CD4-positive, alpha-beta T cell treated with Interleukin-17A for 1 hour (primary cell): ENCODE data around the gene TSC22D2.
"Not testable (repeated sequence)": the region's sequence is repeated elsewhere in the genome, so short reads cannot be mapped to it uniquely, and the experiment has no call there.

Experiments
- DNase-seq: peaks from one replicate; pipeline ENCODE4 v3.0.0-alpha.2; 2020

TSC22D2 gene

DNA sequence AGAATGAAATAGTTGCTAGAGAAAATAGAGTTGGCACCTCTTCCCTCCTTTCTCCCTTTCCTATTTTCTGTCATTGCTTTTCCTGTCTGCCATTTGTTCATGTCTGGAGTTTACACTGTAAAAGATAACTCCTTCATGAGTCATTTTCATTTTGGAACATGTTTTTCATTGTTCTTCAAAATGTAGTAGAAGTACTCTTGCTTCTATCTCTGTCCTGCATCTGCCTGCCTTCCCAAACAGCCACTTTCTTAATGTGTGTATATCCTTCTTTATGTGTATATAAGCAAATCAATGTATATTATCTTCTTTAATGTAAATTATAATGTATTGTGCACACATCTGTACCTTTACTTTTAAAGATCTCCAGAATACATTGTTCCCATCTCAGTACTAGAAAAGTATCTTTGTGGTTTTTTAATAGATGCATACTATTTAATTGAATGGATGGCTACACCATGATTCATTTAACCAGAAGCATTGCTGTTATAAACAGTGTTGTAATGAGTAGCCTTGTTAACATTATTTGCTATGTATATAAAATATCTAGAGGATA is 41.1 kb downstream of the TSC22D2 start:
- DNase-seq = no peak

DNA sequence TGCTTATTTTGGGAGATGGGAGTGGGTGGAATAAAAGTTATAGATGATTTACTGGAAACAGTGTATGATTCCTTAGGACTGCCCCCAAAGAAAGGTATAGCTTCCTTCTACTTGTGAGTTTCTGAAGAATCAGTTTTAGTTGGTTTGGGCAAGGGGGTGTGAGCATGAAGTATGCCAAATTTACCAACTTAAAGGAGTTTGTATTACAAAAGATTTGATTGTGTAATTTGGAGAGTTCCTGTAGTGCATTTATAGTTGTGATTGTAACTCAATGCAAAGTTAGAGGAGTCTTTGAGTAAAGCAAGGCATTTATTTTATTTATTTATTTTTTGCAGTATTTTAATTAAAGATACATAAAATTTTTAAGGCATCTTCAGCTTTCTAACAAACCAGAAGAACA is 42.8 kb downstream of the TSC22D2 start:
- no peak for DNase-seq

DNA sequence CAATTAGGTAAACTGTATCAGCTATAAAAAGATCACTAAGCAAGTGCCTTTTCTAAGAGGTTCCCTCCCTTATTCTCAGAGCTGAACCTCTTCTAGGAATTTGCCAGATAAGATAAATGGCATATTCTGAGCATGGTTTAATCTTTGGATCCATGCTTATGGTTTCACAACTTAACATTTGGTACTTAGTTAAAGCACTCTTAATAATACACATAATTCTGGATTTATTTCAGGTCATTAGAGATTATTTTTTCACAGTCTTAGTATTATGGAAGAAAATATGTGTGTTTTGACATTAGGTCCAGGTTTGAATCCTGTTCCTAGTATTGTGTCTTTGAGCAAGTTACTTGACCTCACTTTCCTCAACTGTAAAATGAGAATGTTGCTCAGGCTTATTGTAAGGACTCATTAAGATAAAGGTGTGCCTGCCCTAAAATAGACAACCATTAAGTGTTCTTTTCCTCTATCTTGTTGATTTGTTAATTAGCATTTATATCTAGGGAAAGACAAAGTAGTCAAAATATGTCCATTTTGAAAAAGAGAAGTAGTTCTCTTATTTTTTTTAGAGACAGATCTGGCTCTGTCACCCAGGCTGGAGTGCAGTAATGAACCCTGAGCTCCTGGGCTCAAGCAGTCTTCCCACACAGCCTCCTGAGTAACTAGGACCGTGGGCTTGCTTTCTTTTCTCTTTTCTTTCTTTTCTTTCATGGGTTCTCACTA is 43.4 kb downstream of the TSC22D2 start:
- DNase-seq = no peak

DNA sequence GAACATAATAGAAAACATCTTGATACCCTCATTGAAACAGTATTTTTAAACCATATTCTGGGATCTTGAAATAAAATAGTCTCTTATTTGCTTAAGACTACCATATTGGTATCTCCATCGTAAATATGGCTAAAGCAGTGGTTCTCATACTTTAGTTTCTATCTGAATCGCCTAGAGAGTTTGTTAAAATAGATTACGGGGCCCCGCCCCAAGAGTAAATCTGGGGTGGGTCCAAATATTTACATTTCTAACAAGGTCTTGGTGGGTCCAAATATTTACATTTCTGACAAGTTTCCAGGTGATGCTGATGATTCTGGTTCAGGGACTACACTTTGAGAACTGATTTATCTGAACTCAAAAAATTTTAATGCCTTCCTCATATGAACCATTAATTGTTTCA is 45.3 kb downstream of the TSC22D2 start:
- no peak for DNase-seq

DNA sequence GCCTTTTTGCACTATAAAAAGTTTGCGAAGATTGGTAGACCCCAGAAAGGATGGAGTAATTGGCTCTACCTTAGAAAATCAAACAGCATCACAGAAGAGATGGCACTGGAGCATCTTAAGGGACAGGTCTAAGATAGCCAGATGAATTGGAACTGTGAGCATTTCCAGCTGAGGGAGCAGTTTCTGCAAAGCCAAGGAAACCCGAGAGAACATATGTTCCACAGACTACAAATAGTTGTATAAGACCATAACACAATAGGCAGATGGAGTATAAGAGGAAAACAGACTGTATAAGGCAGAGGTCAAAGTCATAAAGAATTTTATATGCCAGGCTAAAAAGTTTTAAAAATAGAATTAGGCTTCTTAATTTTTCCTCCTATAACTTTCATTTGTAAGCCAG is 46.0 kb downstream of the TSC22D2 start:
- DNase-seq = no peak

DNA sequence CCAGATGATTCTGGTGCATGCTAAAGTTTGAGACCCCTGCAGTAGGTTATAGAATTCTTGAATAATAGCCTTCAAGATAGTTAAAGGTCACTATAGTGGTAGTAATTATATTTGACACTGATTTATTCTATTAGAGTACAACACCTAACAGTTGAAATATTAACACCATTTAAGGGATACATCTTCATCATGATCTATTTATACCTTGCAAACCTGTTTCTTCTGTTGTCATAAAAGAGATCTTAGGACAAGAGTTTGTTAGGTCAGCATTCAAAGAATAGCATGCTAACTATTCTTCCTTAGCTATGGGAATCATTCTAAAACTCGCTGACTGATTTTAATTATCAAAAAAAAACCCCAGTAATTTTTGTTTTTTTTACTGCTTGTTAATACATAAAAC is 46.5 kb downstream of the TSC22D2 start:
- DNase-seq = no peak

DNA sequence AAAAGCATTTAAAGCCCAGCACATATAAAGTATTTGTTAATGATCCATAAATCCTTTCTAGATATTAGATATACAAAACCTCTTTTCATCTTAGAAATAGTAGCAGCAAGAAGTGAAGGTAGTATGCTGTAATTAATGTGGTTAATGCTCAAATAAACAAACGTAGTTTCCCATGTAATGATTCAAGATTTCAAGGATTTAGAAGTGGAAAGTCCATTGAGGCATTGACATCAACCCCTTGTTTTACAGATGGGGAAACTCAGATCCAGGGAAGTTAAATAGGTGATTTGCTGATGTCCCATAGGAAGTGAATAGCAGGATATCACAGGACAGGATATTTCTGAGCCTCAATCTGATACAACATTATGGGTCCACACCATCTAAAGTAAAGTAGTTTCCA is 47.2 kb downstream of the TSC22D2 start:
- DNase-seq = no peak

DNA sequence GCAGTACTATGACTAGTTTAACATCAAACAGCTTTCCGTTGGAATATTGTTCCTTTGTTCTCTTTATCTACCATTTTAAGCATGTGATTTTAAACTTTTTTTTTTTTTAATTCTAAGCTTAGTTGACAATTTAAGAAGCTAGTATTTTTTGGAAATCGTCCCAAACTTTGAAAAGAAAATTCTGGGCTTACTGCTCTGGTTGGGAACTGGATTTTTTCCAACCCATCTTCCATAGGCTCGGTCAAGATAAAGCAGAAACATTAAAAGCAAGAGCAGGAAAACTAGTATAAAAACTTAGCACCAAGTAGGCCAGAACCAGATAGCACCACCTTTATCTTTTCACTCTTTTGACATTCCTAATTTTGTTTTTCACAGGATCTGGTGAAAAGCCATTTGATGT is 49.9 kb downstream of the TSC22D2 start:
- no peak for DNase-seq

DNA sequence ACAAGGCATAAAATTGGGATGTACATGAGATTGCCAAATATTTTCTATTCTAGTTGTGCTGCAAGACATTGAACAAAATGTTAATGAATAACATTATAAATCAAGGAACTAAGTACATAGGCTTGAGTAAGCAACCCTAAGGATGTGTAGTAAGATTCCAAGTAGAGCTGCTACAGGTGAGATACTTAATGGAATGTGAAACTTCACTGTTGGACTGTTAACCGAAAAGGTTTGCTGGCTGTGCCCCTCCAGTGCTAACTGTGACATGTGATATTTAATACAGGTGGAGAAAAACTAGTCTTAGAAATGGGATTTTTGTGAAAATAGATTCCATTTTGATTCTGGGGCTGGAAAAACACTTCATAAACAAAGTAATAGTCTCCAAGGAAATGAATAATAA is 52.4 kb downstream of the TSC22D2 start:
- no peak for DNase-seq

DNA sequence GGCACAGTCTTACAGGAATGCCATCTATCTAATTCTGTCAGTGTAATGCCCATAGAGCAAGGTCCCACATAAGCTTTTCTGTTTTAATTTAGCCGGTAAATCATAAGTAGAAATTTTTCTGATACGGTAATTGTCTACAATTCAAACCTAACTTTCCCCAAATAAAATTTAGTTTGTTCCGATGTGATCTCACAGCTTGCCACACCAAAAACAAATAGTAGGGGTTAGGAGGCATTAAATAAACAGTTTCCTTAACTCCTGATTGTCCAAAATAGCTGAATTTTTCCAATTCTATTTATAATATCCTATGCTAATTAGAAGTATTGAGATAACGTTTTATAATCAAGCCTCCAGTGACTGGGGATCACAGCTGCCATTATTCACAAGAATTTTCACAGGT is 53.3 kb downstream of the TSC22D2 start:
- DNase-seq = no peak

DNA sequence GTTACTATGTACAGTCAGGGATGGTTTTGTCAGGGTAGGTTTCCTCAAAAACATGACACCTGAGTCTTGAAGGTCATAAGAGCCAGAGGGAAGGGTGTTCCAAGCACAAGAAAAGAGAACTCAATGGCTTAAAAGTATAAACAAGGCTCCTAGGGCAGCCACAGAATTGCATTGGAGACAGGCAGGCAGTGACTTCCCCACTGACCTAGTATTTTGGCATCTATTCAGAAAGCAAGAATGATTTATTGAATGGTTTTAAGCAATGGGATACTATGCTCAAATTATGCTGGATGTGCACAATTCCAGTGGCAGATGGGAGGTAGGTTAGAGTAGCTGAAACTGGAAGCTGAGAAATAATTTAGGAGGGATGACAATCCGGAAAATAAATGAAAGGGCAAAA is 54.0 kb downstream of the TSC22D2 start:
- no peak for DNase-seq

DNA sequence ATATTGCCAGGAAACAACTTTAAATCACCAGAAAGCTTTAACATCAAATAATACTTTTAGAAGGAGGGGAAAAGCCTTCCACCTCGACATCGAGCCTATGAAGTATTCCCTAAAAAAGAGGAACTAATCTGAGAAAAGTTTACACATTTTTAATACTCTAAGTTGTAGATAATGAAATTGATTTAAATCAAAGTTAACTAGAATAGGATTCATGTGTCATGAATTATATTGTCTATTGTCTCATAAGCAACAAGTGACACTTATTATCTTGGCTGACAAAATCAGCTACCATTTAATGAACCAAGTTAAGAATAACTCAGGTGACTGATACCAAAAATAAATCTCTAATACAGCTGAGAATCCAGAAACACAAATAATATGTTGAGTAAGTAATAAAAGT is 56.6 kb downstream of the TSC22D2 start:
- DNase-seq = no peak

DNA sequence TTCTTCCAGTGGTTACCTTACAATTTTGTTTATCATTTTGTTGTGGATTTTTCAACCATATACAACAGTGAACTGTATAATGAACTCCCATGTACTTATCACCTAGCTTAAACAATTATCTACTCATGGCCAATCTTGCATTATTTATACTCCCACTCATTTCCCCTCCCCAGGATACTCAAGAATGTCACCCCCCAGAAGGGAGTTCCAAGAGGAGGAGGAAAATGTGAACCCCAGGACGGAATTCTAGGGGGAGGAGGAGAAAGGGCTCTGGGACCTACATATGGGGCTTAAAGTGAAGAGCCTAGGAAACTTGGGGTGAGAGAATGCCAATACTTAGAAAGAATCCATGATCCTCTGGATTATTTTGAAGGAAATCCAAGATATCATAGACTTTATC is 59.3 kb downstream of the TSC22D2 start:
- DNase-seq = no peak

DNA sequence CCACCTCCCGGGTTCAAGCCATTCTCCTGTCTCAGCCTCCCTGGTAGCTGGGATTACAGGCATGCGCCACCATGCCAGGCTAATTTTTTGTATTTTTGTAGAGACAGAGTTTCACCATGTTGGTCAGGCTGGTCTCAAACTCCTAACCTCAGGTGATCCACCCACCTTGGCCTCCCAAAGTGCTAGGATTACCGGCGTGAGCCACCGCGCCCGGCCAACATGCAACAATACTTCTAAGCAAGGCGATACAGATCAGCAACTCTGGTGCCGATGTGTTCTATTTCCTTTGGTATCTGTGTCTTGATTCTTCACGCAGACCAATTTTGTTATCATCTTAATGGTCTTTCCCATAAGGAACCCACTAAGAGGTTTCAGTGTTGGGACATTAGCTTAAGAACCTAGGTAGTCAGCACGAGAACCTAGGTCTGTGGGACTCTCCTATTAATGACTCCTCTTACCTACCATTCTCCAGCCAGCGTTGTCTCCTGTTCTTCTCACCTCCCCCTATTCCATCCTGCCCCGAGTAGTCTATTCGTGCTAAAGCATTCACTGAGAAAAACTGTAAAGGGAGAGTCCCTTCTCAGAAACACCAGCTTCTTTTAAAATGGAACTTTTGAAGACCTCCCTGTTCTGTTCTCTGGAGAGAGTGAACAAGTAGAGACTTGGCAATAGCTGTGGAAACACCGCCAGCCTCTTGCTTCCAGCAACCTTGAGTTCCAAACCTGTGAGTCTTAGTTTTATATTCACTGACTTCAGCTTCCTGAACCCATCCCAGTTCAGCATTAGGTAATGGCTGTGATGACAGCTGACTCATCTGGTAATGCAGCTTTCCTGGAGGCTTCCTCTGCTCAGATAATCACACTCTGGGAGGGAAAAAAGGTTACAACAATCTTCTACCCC is 61.2 kb downstream of the TSC22D2 start:
- no peak for DNase-seq

DNA sequence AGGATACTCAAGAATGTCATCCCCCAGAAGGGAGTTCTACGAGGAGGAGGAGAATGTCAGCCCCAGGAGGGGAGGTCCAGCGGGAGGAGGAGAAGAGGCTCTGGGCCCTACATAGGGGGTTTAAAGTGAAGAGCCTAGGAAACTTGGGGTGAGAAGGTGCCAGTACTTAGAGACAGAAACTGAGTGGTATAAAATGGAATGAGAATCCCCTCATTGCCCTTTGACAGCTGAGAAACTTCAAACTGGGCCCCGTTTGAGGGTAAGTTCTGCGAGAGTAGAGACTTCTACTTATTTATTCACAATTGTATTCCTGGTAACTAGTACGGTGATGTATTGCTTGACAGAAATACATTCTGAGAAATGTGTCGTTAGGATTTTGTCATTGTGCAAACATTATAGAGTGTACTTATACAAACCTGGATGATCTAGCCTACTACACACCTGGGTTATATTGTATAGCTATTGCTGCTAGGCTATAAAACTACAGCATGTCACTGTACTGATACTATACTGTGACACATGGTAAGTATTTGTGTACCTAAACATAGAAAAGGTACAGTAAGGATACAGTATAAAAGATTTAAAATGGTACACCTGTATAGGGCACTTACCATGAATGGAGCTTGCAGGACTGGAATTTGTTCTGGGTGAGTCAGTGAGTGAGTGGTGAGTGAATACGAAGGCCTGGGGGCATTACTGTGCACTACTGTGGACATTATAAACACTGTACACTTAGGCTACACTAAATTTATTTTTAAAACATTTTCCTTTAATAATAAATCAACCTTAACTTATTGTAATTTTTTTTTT is 62.0 kb downstream of the TSC22D2 start:
- no peak for DNase-seq

DNA sequence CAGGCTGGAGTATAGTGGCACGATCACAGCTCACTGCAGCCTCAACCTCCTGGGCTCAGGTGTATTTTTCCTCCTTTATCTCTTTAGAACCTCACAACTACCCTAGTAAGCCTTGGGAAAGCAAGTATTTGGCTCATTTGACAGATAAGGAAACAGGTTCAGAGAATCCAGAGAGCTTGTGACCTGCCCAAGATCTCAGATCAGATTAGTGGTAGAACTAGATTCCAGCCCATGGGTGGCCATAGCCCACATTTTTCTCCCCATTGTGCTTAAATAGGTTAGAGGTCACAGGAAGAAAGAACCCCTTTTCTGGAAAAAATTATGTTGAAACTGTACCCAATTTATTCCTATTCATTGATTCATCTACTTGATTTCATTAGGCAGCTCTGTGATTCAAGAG is 64.3 kb downstream of the TSC22D2 start:
- no peak for DNase-seq

DNA sequence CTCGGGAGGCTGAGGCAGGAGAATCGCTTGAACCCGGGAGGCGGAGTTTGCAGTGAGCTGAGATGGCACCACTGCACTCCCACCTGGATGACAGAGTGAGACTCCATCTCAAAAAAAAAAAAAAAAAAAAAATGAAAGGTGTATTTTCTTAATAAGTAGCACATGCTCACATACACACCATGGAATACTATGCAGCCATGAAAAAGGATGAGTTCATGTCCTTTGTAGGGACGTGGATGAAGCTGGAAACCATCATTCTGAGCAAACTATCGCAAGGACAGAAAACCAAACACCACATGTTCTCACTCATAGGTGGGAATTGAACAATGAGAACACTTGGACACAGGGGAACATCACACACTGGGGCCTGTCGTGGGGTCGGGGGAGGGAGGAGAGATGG is 65.1 kb downstream of the TSC22D2 start:
- DNase-seq = not testable (repeated sequence)

DNA sequence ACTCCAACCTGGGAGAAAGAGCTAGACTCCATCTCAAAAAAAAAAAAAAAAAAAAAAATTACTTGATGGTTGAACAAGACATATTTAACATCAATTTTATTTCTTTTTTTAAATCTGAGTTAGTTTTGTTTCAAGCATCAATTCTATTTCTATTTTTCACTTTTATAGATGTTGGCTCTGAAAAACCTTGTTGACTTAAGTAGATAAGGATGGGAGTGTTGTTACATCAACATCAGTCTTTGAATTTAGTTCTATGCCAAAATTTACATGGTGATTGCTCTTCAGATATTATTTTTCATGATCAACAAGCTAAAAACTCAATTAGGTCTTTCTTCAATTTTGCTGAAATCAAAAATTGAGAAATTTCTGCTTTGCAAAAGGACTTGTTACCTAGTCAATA is 71.3 kb downstream of the TSC22D2 start:
- DNase-seq = no peak

DNA sequence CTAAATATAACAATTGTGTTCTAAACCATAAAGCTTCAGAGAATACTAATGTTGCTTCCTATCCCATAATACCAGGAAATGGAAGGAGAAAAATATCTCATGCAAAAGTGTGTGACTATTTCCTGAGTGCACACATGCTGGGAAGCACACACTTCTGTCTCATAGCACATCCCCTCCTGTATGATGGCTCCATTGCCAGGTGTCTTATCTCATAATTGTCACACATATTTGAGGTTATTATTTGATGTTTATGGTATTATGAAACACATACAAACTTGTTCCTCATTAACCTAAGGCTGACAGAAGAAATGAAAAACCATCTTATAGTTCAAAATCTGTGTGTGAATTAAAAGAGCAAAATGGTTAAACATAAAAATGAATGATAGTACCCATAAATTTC is 72.8 kb downstream of the TSC22D2 start:
- no peak for DNase-seq

DNA sequence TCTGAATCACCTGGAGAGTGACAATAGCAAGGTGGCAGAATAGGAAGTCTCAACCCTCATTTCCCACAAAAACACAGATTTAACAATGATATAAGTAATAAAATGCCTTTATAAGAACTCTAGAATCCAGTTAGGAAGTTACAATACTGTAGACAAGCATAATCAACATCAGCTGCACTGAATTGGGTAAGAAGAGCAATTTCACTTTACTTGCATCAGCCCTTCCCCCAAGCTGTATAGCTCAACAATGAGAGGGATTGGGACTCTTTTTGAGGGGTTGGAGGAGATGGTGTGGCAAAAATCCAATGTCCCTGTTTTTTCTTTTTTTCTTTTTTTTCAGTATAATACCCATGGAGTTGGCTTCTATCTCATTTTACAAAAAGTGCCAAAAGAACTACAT is 75.1 kb downstream of the TSC22D2 start:
- DNase-seq = no peak

DNA sequence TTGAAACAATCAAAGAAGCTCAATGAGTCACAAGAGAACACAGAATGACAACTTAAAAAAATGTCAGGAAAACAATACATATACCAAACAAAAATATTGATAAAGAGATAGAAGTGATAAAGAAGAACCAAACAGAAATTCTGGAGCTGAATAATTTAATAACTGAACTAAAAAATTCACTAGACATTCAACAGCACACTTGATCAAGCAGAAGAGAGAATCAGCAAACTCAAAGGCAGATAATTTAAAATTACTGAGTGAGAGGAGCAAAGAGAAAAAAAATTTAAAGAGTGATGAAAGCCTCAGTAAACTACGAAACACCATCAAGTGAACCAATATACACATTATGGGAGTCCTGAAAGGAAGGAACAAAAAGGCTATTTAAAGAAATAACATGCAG is 76.3 kb downstream of the TSC22D2 start:
- DNase-seq = no peak

DNA sequence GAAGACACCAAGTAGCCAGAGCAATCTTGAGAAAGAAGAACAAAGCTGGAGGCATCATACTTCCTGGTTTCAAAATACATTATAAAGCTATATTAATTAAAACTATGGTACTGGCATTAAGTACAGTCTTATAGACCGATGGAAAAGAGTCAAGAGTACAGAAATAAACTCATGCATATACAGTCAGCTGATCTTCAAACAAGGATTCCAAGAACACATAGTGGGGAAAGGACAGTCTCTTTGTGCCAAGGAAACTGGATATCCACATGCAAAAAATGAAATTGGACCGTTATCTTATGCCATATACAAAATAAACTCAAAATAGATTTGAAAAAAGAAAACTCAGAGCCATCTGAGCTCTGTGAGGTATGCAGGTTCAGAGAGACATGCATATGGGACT is 80.8 kb downstream of the TSC22D2 start:
- no peak for DNase-seq

DNA sequence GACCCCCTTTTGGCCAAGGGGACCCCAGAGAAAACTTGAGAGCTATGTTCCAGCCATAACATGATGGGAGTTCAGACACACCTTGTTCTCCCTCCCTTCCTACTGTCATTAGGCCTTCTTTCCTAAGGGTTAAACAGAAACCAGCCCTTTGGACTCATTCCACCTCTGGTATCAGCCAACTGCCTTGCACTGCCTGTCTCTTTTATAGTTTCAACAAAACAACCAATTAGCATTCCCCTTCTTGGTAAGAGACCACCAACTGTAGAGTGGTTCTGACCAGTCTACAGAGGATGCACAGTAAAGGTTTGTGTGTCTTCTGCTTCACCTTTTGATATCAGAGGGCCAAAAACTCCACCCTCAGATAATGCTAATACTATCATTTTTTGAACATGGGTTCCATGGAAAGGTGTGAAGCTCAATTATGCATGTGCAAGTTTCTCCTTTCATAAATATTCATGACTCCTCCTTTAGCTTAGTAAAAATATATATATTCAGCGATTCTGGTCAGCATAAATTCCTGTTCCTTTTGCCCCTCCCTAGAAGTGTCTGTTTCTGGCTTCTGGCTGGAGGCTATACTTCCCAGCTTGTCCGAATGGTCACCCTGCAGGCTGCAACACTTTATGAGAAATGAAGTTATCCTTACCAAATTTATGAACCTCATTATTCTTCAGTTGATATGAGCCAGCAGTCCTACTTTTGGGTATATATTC is 82.3 kb downstream of the TSC22D2 start:
- no peak for DNase-seq
